Activated T-helper 2 cell treated with anti-CD3 and anti-CD28 coated beads, Interferon-gamma antibody, Interleukin-2, Interleukin-4, amounts not matched to agents 10 μg/mL and 5 μg/mL and 100 μg/mL, durations not matched to agents 14 hours and 24 hours and 36 hours (primary cell): ENCODE measurements around the gene STX8. TPM values are rescaled to one million over a fixed set of nuclear protein-coding genes. Genes with fewer than 3 reads are reported as not detected.

Experiments used
- DNase-seq: peaks from one replicate; pipeline ENCODE4 v3.0.0; 2021; ENCODE audit warnings: low spot score
- H3K27ac Mint-ChIP-seq: one replicate; pipeline ENCODE4 v1.8.0; 2021; ENCODE audit warnings: mixed read lengths
- H3K27me3 Mint-ChIP-seq: one replicate; pipeline ENCODE4 v1.8.0; 2021; ENCODE audit warnings: low read depth, mixed read lengths
- H3K36me3 Mint-ChIP-seq: one replicate; pipeline ENCODE4 v1.8.0; 2021; ENCODE audit warnings: low read depth, mixed read lengths
- H3K4me1 Mint-ChIP-seq: one replicate; pipeline ENCODE4 v1.8.0; 2021; ENCODE audit warnings: low read depth, mixed read lengths
- H3K4me3 Mint-ChIP-seq: one replicate; pipeline ENCODE4 v1.8.0; 2021; ENCODE audit warnings: low read depth, mild to moderate bottlenecking, moderate library complexity, mixed read lengths
- H3K9me3 Mint-ChIP-seq: one replicate; pipeline ENCODE4 v1.8.0; 2021; ENCODE audit warnings: mixed read lengths
- intact Hi-C: fragments of 100-400 bp; cut with micrococcal nuclease; formaldehyde crosslinking; loops from one replicate; pipeline ENCODE4 v1.15.1; 2023
- total RNA-seq: library from RNA; stranded (reverse); gene quantifications from 2 replicates; pipeline ENCODE4 v1.2.3, GENCODE V29; 2022

The STX8 gene
- total RNA-seq, 1 donor from 2014 or later: 52.1 TPM

DNA sequence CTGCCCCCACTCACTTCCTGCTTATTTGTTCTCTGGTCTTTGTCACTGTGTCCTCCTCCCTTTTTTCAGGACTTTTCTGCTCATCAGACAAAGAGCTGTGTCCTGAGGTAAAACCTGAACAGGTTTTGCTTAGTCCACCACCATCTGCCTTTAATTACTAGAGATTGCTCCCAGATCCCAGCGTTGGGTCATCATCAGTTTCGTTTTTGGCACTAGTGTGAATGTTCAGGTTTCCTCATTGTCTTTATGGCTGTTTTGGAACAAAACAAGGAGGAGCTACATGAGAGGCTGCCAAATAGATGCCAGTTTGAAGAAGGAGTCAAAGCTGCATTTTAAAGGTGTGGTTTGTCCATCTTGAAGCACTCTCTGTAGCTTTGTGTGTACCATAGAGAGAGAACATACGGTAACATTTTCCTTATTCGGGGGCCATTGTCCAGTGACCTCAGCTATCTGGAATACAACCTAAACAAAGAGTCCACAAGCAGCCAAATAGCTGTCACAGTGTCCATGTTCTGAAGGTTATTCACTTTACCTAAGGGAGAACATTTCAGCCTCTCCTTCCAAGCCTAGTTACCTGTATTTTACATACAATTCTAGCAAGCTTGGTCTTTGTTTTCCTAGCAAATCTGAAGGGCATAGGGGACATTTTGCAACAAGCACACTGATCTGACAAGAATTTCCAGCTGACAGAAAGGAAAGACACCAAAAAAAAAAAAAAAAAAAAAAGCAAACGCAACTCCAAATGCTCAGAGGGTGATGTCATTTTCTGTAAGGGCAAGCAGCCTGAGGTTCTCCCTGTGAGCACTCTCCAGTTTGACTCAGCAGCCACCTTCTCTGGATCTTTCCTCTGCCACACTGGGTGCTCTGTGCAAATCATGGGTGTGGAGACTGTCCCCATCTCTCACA, 358.2 kb downstream of the STX8 start:
- no peak for DNase-seq
- peaks cover 22% of the 10 kb centered on the region for H3K9me3 Mint-ChIP-seq
- no peaks in the 10 kb centered on the region for H3K27me3 Mint-ChIP-seq
- no peaks in the 10 kb centered on the region for H3K4me1 Mint-ChIP-seq
- H3K36me3 Mint-ChIP-seq: no peaks in the 10 kb centered on the region
- H3K27ac Mint-ChIP-seq: no peak overlapping the region
- intact Hi-C loops: no loop called here
- H3K4me3 Mint-ChIP-seq: no peak overlapping the region

DNA sequence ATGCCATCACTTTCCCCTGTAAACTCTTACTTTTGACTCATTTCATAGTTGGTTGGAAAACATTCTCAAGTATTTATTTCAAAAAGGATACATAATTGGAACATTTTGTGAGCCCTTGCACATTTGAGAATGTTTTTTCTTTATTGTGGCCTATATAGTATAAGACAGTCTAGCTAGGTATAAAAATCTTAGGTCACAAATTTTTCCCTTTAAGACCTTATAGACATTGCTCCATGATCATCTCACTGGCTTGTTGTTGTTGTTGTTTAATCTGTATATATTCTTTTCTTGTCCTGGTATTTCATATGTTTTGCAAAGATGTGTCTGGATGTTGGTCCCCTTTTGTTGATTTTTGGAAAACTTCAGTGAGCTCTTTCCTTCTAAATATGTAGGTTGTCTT, 360.2 kb downstream of the STX8 start:
- Mint-ChIP-seq H3K4me3 (no peak overlapping the region), H3K4me1 (no peaks in the 10 kb centered on the region), H3K27ac (no peak overlapping the region), H3K27me3 (no peaks in the 10 kb centered on the region), H3K36me3 (no peaks in the 10 kb centered on the region), H3K9me3 (peaks cover 22% of the 10 kb centered on the region)
- intact Hi-C loops: no loop called here
- no peak for DNase-seq

DNA sequence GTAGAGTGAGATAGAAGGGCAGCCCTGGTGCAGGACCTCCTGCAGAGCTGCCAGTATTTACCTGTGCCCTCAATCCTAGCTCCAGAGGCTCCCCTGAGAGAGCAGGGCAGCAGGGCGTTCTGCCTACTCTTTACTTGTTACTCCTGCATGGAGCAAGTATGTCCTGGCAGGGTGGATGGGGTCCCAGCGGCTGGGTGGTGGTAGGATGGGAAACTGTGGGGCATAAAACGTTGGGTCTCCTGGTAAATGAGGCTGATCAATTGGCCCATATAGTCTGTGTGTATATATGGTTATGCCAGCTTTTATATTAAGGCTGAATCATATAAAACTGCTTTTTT, 362.3 kb downstream of the STX8 start:
- intact Hi-C loops: no loop called here
- Mint-ChIP-seq H3K4me1 (no peaks in the 10 kb centered on the region), H3K27me3 (no peaks in the 10 kb centered on the region), H3K4me3 (no peak overlapping the region), H3K9me3 (peaks cover 22% of the 10 kb centered on the region), H3K27ac (no peak overlapping the region), H3K36me3 (no peaks in the 10 kb centered on the region)
- DNase-seq: no peak

DNA sequence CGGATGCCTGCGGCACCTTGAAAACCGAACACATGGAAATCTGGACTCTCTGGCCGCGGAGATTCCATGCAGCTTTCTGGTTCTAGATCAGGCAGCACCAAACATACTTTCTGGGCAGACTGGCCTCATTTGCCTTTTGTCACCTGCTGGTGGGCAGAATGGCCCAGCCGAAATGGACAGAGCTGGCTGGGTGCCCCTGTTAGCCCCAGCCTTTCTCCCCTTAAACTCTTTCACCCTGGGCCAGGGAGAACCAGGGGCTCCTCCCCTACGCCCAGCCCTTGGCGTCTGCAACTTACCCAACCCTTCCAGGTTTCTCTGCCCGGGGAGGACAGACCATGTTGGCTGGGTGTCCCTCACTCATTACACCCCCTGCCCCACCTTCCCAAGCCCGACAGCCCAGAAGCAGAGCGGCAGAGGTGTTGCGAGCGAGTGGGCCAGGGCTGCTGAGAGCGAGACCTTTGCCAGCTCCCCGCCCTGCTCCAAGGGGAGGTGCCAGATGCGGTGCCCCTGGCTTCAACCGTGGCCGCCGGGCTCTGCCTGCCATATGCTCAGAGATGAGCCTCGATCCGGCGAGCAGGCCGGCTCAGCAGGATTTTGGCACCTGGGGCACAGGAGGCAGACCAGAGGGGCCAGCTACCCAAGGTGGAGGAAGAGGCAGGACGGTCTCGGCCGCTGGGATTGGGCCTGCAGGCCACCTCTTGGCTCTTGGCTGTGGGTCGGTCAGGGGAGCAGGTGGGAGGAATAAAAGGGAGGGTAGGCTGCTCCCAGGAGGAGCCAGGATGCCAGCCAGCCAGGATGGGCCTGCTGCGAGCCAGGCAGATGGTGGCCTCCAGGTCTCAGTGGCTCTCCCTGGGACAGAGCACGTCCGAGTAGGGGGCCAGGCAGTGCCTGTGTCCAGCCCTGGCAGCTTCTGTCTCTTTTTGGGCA, 363.0 kb downstream of the STX8 start:
- H3K9me3 Mint-ChIP-seq: peaks cover 22% of the 10 kb centered on the region
- no peaks in the 10 kb centered on the region for H3K36me3 Mint-ChIP-seq
- no peak overlapping the region for H3K27ac Mint-ChIP-seq
- intact Hi-C loops: no loop called here
- H3K4me3 Mint-ChIP-seq: no peak overlapping the region
- no peak for DNase-seq
- no peaks in the 10 kb centered on the region for H3K27me3 Mint-ChIP-seq
- no peaks in the 10 kb centered on the region for H3K4me1 Mint-ChIP-seq

DNA sequence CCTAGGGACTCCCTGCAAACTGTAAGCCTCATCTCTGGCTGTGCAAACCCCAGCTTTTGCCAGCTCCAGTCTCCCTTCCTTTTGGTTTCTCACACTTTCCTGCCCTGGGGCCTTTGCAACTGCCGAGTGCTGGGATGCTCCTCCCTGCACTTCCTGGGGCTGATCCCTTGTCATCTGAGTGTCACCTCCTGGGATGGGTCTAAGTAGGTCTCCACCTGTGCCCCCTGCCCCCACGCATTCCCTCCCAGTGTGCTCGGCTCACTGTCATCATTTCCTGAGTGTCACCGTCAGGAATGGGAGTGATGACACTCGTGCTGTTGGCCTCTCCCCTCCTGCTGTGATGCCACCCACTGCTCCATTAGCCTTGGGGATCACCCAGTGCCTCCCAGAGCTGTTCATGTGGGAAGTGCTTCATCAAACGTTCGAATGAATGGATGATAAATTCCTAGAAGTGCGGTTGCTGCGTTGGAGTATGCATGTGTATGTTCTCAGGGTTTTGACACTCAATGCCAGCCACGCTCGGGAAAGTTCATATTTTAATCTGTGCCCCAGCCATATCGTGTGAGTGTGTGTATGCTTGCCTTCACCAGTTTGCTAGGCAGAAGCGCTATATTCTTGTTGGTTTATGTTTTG, 364.4 kb downstream of the STX8 start:
- Mint-ChIP-seq H3K27me3 (no peaks in the 10 kb centered on the region), H3K36me3 (no peaks in the 10 kb centered on the region), H3K9me3 (peaks cover 16% of the 10 kb centered on the region), H3K27ac (no peak overlapping the region), H3K4me3 (no peak overlapping the region), H3K4me1 (no peaks in the 10 kb centered on the region)
- no peak for DNase-seq
- intact Hi-C loops: no loop called here

DNA sequence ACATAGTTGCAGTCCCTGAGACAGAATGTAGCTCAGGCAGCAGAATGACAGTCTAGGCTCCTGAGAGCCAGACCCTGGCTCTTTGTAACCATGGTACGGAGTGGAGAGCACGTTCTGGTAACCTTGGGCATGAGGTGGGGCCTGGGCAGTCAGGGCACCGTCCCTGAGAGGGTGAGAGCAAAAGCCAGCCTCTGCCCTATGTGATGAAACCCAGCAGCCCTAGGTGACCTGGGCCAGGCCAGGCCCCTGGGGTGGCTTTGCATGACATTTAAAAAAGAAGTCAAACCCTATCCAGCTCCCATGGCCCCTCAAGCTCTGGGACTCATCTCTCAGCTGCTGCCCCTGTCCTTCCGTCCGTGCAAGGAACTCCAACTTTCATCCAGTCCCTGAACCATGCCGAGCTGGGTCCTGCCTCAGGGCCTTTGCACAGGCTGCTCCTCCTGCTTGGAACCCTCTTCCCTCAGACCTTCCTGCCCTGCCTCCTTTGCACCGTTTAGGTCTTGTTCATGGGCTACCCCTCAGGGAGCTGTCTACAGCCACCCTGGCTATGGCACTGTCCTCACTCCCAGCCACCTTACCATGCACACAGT, 365.7 kb downstream of the STX8 start:
- H3K4me1 Mint-ChIP-seq: no peaks in the 10 kb centered on the region
- peaks cover 2% of the 10 kb centered on the region for H3K9me3 Mint-ChIP-seq
- H3K27me3 Mint-ChIP-seq: no peaks in the 10 kb centered on the region
- no peaks in the 10 kb centered on the region for H3K36me3 Mint-ChIP-seq
- no peak overlapping the region for H3K4me3 Mint-ChIP-seq
- H3K27ac Mint-ChIP-seq: no peak overlapping the region
- no peak for DNase-seq
- intact Hi-C loops: no loop called here

DNA sequence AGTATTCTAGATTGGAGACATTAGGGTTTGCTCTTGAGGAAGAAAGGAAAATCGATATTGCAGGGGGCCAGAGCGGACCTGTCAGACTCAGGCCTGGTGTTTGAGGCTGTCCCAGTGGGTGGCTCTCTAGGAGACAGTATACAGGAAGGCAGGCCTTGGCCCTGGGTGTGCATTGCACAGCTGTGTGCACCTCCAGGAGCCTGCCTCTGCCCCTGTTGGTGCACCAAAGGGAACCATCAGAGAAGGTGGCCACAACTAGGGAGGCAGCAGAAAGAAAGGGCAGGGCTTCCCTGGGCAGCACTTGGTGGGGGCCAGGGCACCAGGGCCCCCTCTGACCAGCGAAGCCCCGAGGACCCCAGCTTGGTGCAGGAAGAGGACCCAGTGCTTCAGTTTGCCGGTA, 366.3 kb downstream of the STX8 start:
- Mint-ChIP-seq H3K4me1 (no peaks in the 10 kb centered on the region), H3K36me3 (no peaks in the 10 kb centered on the region), H3K27me3 (no peaks in the 10 kb centered on the region), H3K9me3 (no peaks in the 10 kb centered on the region), H3K4me3 (no peak overlapping the region), H3K27ac (no peak overlapping the region)
- no peak for DNase-seq
- intact Hi-C loops: no loop called here

DNA sequence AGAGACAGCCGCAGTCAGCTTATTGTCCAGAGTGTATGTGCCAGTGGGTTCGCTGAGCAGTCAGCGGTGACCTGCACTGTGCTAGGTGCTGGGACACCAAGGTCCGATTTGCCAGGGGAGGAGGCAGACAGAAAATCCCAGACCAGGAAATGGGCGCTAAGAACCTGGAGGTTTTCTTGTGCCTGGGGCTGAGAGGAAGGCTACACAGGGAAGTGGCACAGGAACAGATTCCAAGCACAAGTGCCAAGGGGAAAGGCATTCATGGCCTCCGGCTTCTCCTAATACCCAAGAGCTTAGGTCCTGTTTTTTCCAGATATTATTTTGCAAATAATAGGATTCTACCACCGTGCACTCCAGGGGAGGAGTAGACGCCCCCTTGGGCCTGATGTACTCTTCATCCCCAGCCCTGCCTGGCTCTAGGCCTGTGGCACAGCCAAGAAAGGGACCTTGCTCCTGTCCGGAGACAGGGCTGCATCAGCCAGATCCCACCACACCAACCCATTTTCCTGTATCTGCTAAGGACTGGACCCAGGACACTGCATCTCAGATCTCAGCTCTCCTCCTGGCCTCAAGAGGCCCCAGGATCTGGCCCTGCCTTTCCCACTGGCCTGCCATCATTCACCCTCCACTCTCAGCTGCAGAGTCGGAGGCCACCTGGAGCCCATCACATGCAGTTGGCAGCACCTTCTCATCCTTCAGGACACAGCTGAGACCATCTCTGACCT, 367.1 kb downstream of the STX8 start:
- H3K27ac Mint-ChIP-seq: no peak overlapping the region
- no peak overlapping the region for H3K4me3 Mint-ChIP-seq
- no peaks in the 10 kb centered on the region for H3K36me3 Mint-ChIP-seq

DNA sequence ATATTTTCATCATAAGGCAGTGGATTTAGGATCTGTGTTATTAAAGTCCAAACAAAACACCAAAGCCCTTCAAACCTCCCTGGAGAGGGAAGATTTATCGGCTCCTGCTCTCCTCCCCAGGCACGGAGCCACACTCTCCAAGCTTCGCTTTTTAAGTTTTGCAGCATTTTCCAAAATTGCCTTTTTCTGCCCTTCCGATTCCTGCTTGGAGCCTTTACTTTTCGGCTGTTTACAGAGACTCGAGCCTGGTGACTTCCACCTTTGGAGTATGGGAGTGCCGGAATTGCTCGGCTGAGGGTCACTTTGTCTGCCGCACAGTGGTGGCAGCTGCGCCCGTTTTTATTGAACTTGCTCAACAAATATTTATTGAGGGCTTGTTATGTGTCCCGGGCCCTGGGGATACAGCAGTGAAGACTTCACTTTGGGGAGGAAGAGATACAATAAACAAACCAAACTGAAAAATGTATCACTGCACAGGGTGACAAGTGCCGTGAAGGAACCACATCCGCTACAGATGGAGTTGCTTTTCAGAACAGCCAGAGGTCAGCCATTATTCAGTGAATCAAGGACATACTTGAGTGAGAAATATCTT, 368.8 kb downstream of the STX8 start:
- H3K4me3 Mint-ChIP-seq: no peak overlapping the region
- DNase-seq: no peak
- no peaks in the 10 kb centered on the region for H3K27me3 Mint-ChIP-seq
- no peaks in the 10 kb centered on the region for H3K9me3 Mint-ChIP-seq
- no peaks in the 10 kb centered on the region for H3K36me3 Mint-ChIP-seq
- intact Hi-C loops: no loop called here
- no peaks in the 10 kb centered on the region for H3K4me1 Mint-ChIP-seq
- no peak overlapping the region for H3K27ac Mint-ChIP-seq

More for the DNA sequence above, 367.1 kb downstream of the STX8 start:
- DNase-seq: no peak
- H3K4me1 Mint-ChIP-seq: no peaks in the 10 kb centered on the region
- no peaks in the 10 kb centered on the region for H3K9me3 Mint-ChIP-seq
- H3K27me3 Mint-ChIP-seq: no peaks in the 10 kb centered on the region
- intact Hi-C loops: no loop called here

DNA sequence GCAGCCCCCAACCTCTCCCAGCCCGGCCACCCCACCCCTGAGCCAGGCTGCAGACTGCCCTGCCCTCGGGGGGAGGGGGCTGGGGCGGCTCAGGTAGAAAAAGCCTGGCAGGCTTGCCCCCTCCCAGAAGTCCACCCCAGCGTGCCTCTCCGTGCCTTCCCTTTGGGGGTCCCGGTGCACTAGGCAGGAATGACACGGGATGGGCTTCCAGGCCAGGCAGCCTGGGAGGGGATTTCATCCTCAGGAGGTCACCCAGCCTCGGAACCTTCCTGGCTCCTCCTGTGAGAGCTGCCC, 369.3 kb downstream of the STX8 start:
- no peaks in the 10 kb centered on the region for H3K36me3 Mint-ChIP-seq
- H3K27ac Mint-ChIP-seq: no peak overlapping the region
- intact Hi-C loops: no loop called here
- H3K27me3 Mint-ChIP-seq: no peaks in the 10 kb centered on the region
- H3K4me3 Mint-ChIP-seq: no peak overlapping the region
- DNase-seq: no peak
- H3K4me1 Mint-ChIP-seq: no peaks in the 10 kb centered on the region
- H3K9me3 Mint-ChIP-seq: no peaks in the 10 kb centered on the region

DNA sequence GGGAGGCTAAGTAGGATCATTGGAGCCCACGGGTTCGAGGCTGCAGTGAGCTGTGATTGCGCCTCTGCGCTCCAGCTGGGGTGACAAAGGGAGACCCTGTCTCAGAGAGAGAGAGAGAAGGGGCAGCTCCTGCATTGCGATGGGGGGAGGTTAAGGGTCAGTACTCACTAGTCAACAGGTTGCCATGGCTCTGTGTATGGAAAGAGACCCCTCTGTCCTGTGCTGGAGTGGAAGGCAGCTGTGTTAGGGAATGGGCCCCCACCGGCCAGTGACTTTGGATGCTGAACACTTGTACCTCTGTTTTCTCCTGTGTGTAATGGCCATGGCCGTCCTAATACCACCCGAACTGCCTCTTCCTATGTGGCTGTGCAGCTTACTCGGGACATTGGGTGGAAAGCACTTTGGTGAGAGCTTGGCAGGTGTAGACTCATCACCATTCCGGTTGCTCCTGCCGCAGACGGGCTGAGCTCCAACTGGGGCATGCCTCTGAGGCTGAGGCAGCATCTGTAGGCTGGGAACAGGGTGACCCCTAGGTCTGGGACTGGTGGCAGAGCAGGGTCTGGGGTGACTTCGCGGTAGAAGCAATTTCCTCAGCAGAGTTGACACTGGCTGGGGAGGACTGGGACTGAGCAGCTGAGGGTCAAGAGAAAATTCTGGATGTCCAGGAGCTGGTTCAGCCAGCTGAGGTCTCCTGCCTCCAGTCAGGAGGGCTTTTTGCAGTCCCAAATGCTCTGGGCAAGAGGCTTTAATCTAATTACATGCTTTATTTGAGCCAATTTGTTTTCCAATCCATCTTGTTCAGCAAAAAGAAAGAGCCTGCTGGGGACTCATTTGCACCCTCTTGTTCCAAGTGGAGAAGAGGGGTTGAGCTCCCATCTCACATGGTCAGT, 369.9 kb downstream of the STX8 start:
- no peaks in the 10 kb centered on the region for H3K9me3 Mint-ChIP-seq
- intact Hi-C loops: no loop called here

More for the DNA sequence above, 369.9 kb downstream of the STX8 start:
- no peaks in the 10 kb centered on the region for H3K36me3 Mint-ChIP-seq
- H3K27me3 Mint-ChIP-seq: no peaks in the 10 kb centered on the region
- H3K27ac Mint-ChIP-seq: no peak overlapping the region
- H3K4me3 Mint-ChIP-seq: no peak overlapping the region
- DNase-seq: no peak
- H3K4me1 Mint-ChIP-seq: no peaks in the 10 kb centered on the region
